Endodermal cell (in vitro differentiated cells): ENCODE results near the gene LLPH. TPM values are rescaled to one million over a fixed set of nuclear protein-coding genes. Genes with fewer than 3 reads are reported as not detected.

ENCODE experiments used
- DNase-seq: peaks from one replicate; pipeline ENCODE4 v3.0.0-alpha.2; 2017
- H3K27ac ChIP-seq: 2 replicates; pipeline ENCODE4 v1.5.1; 2013; ENCODE audit warnings: mild to moderate bottlenecking, low read depth, low read length, moderate library complexity
- H3K27me3 ChIP-seq: 2 replicates; pipeline ENCODE4 v1.6.1; 2013; ENCODE audit warnings: mild to moderate bottlenecking, low read length, moderate library complexity; ENCODE audit not compliant: insufficient read depth, control insufficient read depth, poor library complexity, severe bottlenecking
- H3K36me3 ChIP-seq: 2 replicates; pipeline ENCODE4 v1.7.0; 2013; ENCODE audit warnings: mild to moderate bottlenecking, low read length, moderate library complexity; ENCODE audit not compliant: control insufficient read depth, insufficient read depth
- H3K4me1 ChIP-seq: one replicate; pipeline ENCODE4 v1.7.0; 2013; ENCODE audit warnings: low read length; ENCODE audit not compliant: control insufficient read depth, insufficient read depth
- H3K4me3 ChIP-seq: 2 replicates; pipeline ENCODE4 v1.5.1; 2013; ENCODE audit warnings: mild to moderate bottlenecking, low read length, moderate library complexity
- H3K9ac ChIP-seq: 2 replicates; pipeline ENCODE4 v1.6.1; 2013; ENCODE audit warnings: mild to moderate bottlenecking, low read length, moderate library complexity; ENCODE audit not compliant: poor library complexity, severe bottlenecking; ENCODE audit errors: extremely low read depth
- H3K9me3 ChIP-seq: 2 replicates; pipeline ENCODE4 v1.6.1; 2013; ENCODE audit warnings: mild to moderate bottlenecking, low read length, moderate library complexity; ENCODE audit not compliant: control insufficient read depth
- H3K27ac Mint-ChIP-seq: 2 replicates; pipeline ENCODE4 v1.8.0; 2020; ENCODE audit warnings: mixed read lengths
- H3K27me3 Mint-ChIP-seq: 2 replicates; pipeline ENCODE4 v1.8.0; 2021; ENCODE audit warnings: mild to moderate bottlenecking, mixed read lengths; ENCODE audit not compliant: insufficient read depth
- H3K36me3 Mint-ChIP-seq: 2 replicates; pipeline ENCODE4 v1.8.0; 2020; ENCODE audit warnings: low read depth, mixed read lengths
- H3K4me1 Mint-ChIP-seq: 2 replicates; pipeline ENCODE4 v1.8.0; 2020; ENCODE audit warnings: mixed read lengths
- H3K4me3 Mint-ChIP-seq: 2 replicates; pipeline ENCODE4 v1.8.0; 2020; ENCODE audit warnings: mild to moderate bottlenecking, moderate library complexity, mixed read lengths
- H3K9me3 Mint-ChIP-seq: 2 replicates; pipeline ENCODE4 v1.8.0; 2020; ENCODE audit warnings: mild to moderate bottlenecking, mixed read lengths
- CTCF ChIP-seq: fragments of 200-600 bp; sonication (generic); conservative IDR thresholded peaks from 2 replicates; pipeline ENCODE4 v1.5.0; 2021; ENCODE audit warnings: antibody characterized with exemption, mild to moderate bottlenecking
- WGBS, 2 experiments: methylation state at CpG; one replicate each; pipeline versions ENCODE4 v1.1.5 to v1.1.7; 2013; ENCODE audit warnings: missing lambda C conversion rate in 2 of 2, mixed read lengths in 1 of 2; ENCODE audit not compliant: insufficient coverage in 1 of 2, insufficient read length in 1 of 2; 5-methylcytosine and 5-hydroxymethylcytosine counted together
- total RNA-seq, 2 donors: library from RNA; stranded (reverse); fragmentation: NEBNext Ultra II Directional in 1 of 2; extraction: Animal tissue kit (Norgen Biotek cat#: 25700) in 1 of 2; gene quantifications; 2 replicates in 1 of 2; 3 replicates in 1 of 2; pipeline ENCODE4 v1.2.1, GENCODE V29; 2021

Gene LLPH
- total RNA-seq, 2 donors from 2014 or later: 16.5 to 25.7 TPM

- peak overlapping the region; percentile 71 for H3K9ac ChIP-seq
- Mint-ChIP-seq H3K27ac (peak overlapping the region; percentile 98), H3K27me3 (no peaks in the 10 kb centered on the region), H3K36me3 (peaks cover 36% of the 10 kb centered on the region), H3K4me3 (peak overlapping the region; percentile 86), H3K4me1 (no peaks in the 10 kb centered on the region), H3K9me3 (peaks cover 12% of the 10 kb centered on the region)
- peaks cover 36% of the 10 kb centered on the region for H3K36me3 ChIP-seq
- no peaks in the 10 kb centered on the region for H3K9me3 ChIP-seq
- peak overlapping the region; percentile 87 for H3K4me3 ChIP-seq
- H3K27me3 ChIP-seq: no peaks in the 10 kb centered on the region
- no peak overlapping the region for H3K27ac ChIP-seq
- peaks cover 4% of the 10 kb centered on the region for H3K4me1 ChIP-seq
- WGBS, 2 experiments: 7 to 18% methylated on average over 7 to 8 of the region's 8 CpGs
- DNase-seq: peak; percentile 67
- no peak for TF ChIP-seq CTCF
These were observed 650 bp downstream of the LLPH start for GRCh38 chr12:66129934-66130266.

- Histone ChIP-seq H3K4me1 (peaks cover 4% of the 10 kb centered on the region), H3K9ac (no peak overlapping the region), H3K9me3 (no peaks in the 10 kb centered on the region), H3K36me3 (peaks cover 49% of the 10 kb centered on the region), H3K4me3 (no peak overlapping the region), H3K27me3 (no peaks in the 10 kb centered on the region), H3K27ac (no peak overlapping the region)
- no peaks in the 10 kb centered on the region for H3K27me3 Mint-ChIP-seq
- WGBS, 2 experiments: 96 to 100% methylated on average over 1 of the region's 1 CpG
- H3K4me3 Mint-ChIP-seq: no peak overlapping the region
- no peaks in the 10 kb centered on the region for H3K4me1 Mint-ChIP-seq
- no peak for TF ChIP-seq CTCF
- no peak overlapping the region for H3K27ac Mint-ChIP-seq
- H3K9me3 Mint-ChIP-seq: no peaks in the 10 kb centered on the region
- H3K36me3 Mint-ChIP-seq: peaks cover 47% of the 10 kb centered on the region
- no peak for DNase-seq
These were observed 2.9 kb downstream of the LLPH start for GRCh38 chr12:66127650-66128049.

GRCh38 chr12:66120477-66120876 is 10.1 kb downstream of the LLPH start:
- no peaks in the 10 kb centered on the region for H3K27me3 ChIP-seq
- peaks cover 43% of the 10 kb centered on the region for H3K36me3 ChIP-seq
- H3K4me3 ChIP-seq: no peak overlapping the region
- H3K4me1 ChIP-seq: no peaks in the 10 kb centered on the region
- peak; percentile 48 for TF ChIP-seq CTCF
- peaks cover 32% of the 10 kb centered on the region for H3K36me3 Mint-ChIP-seq
- no peaks in the 10 kb centered on the region for H3K27me3 Mint-ChIP-seq
- no peak for DNase-seq
- no peak overlapping the region for H3K9ac ChIP-seq
- H3K9me3 Mint-ChIP-seq: no peaks in the 10 kb centered on the region
- no peak overlapping the region for H3K4me3 Mint-ChIP-seq
- no peak overlapping the region for H3K27ac ChIP-seq
- H3K4me1 Mint-ChIP-seq: no peaks in the 10 kb centered on the region
- 80 to 91% methylated on average over 1 of the region's 1 CpG for WGBS, 2 experiments
- no peak overlapping the region for H3K27ac Mint-ChIP-seq
- no peaks in the 10 kb centered on the region for H3K9me3 ChIP-seq
